NCI-H446 (cell line): ENCODE data around the gene ERBB3.
"Not testable (repeated sequence)": the region's sequence is repeated elsewhere in the genome, so short reads cannot be mapped to it uniquely, and the experiment has no call there.

Source experiments
- DNase-seq, 2 experiments: peaks; one replicate each; lab custom pipeline; 2025; lab: John Stamatoyannopoulos, UW

Gene ERBB3

GRCh38 chr12:56116267-56117081, 36.5 kb downstream of the ERBB3 start, which contains the start of gene RPL41:
TSS of gene RPL41 (plus strand) at chr12:56116633.
- peak; percentile 96 for DNase-seq

- not testable (repeated sequence) for DNase-seq
Measured at GRCh38 chr12:56117082-56117706, 37.2 kb downstream of the ERBB3 start.

DNA sequence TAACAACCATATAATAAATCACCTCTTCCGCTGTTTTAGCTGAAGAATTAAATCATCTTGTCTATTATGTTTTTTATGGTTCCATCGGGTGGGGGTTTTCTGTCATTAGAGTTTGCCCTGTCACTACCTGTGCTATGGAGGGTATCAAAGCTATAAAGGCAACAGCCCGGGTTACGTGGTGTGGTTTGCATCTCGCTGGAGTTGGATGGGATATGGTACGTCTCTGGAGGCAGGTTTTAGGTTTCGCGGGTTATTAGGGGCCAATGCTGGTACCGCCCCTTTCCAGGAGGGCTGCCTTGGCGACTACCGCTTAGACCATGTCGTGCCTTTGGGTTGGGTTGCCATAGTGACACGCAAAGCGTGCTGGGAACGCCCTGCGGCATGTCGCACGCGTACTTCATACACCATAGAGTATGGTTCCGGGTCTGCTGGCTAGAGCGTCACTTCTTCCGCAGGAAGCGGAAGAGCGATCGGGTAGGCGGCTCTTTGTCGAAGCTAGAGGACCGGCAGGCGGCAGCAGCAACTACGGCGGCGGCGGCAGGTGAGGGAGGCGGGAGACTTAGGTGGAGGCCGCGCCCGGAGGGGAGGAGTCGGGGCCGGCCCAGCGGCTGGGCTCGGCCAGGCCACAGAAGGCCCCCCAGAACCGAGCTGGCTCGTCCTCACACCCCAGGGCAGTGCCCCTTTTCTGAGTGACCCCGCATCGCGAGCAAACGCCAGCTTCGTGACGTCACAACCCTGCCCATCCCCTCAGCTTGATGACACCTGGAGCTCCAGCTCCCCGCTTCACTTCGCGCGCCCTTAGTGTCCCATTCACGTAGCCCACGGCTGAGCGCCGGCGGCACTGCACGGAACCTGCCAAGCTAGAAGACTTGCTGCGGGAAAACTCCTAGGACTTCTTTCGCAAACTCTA, 38.1 kb downstream of the ERBB3 start, which contains the start of gene ZC3H10:
ZC3H10 (plus strand) TSS at position 489 of the 910 bp plus-strand sequence. CDS start 2,297 bp downstream, outside the sequence.
- DNase-seq: peak; percentile 96 to 99

DNA sequence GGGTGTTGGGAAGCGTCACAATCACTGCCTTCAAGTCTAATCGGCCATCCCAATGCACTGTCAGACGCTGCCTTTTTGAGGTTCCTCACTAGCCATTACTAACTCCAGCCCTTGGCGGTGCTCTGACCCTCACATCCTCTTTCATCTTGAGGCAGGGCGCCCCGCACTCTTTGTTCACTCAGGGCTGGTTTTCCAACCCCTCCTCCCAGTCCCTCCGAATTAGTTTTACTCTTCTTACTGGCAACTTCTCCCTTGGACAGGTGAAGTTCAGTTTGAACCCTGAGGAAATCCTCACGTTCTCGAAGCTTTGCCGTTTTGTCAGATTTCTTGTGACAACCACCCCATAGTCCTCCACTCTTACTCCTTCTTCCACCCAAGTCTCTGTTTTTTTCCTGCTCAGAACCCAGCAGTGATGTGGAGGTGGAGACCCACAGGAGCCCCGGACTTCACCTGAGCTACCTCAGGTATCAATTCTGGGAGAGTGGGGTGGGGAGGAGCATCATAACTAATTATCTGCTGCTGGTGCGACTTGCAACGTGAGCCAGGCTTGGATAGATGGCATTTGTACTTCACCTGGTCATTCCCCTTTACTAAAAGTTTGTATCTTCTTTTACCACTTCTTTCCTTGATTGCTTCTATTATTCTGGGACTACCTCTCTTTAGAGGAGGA, 38.9 kb downstream of the ERBB3 start:
- DNase-seq: no peak

DNA sequence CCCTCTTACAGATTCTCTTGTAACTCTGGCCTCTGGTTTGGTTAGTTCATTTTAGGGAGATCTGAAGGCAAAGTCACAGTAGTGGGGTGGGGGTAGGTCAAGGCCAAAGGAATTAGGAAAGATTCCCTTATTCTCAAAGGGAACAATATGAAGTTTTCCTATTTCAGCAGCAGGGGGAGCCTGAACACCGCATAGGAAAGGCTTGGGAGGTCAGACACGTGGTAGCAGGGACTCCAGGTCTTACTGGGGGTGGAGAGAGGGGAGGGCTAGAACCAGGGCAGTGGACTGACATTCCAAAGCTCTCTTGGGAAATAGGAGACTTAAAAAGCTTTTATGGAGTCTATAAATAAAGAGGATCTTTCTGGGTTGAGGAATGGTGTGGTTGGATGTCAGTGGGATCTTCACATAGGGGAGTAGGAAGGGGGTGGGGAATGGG, 39.4 kb downstream of the ERBB3 start:
- DNase-seq: peak; percentile 83 to 88

DNA sequence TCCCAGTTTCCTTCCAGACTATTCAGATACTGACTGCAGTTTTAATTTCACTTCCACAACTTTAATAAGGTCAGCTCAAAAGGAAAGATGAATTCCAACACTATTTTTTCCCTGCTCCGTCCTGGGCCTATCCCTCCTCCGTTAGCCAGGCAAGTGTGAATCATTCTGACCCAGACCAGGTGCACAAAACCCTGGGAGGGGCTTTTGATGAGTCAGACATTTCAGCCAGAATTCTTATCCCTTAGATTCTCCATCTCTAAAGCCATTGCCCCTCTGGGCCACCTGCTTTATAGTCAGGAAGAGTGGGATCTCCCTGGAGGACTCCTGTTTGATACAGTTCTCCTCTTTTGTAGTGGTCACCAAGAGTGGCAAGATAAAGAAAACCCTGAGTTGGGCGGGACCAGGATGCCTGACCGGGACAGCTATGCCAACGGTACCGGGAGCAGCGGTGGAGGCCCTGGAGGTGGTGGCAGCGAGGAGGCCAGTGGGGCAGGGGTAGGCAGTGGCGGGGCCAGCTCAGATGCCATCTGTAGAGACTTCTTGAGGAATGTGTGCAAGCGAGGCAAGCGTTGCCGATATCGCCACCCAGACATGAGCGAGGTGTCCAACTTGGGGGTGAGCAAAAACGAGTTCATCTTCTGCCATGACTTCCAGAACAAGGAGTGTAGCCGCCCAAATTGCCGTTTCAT, 40.3 kb downstream of the ERBB3 start:
- DNase-seq: no peak

DNA sequence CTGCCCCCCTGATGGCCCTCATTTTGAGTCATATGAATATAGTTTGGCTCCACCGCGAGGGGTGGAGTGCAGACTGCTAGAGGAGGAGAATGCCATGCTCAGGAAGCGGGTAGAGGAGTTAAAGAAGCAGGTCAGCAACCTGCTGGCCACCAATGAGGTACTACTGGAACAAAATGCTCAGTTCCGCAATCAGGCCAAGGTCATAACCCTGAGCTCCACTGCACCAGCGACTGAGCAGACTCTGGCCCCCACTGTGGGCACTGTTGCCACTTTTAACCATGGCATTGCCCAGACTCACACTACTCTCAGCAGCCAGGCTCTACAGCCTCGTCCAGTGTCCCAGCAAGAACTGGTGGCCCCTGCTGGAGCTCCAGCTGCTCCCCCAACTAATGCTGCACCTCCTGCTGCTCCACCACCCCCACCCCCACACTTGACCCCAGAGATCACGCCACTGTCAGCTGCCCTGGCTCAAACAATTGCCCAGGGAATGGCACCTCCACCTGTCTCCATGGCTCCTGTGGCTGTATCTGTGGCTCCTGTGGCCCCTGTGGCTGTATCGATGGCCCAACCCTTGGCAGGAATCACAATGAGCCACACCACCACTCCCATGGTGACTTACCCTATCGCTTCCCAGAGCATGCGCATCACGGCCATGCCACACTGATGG, 41.4 kb downstream of the ERBB3 start:
- DNase-seq: no peak

DNA sequence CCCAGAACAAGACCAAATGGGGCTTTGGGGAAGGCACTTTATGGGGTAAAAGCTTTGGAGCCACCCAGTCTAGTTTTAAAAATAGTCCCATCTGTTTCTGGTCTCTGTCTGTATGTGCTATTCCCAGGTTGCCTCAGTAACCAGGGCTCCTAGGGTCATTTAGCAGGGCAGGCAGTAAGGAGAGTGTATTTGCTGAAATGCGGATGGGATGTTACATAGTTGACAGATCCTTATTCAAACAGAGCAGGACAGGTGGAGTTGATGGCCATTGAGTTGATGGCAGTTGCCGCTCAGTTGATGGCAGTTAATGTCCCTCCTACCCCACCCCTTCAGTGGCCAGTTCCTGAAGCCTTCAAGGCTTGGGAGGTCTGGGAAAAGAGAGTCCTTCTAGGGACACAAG, 42.7 kb downstream of the ERBB3 start:
- no peak for DNase-seq

DNA sequence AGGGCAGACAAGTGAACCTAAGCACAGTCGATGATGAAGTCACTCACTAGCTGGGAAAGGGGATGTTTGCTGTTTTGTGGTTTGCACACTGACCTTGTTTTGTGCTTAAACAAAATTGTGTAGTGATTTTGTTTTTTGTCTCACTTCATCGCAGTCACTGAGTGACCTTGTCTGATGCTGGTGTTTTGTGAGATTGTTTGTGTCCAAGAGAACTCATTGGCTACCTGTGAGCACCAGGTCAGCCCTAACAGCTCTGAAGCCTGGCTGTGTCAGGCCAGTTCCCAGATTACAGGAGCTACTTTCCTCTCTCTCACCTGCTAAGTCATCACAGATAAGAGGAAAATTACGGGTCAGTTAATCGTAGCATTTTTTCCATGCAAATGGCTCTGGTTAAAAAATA, 44.2 kb downstream of the ERBB3 start:
- DNase-seq: no peak

DNA sequence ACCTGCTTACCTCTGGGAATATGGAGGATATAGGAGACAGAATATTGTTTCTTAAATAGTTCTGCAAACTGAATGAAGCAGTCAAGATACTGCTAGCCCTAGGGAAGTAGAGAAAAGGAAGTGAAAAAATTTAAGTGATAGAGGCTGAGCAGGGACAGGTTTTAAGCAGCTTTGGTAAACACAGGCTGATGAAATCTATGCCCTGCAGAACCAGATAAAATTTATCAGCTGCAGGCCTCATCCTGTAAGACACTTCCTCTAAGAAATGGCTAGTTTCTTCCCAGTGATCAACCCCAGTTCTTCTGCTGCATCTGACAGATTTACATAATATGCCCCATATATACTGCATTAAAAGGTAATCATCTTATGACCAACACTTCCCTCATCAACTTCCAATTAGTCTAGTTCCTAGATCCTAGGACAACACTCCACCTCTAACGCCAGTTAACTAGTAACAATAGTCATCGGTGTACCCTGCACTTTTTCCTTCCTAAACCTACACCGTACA, 46.8 kb downstream of the ERBB3 start:
- no peak for DNase-seq

- no peak for DNase-seq
Measured at GRCh38 chr12:56127485-56127887, 47.5 kb downstream of the ERBB3 start.

DNA sequence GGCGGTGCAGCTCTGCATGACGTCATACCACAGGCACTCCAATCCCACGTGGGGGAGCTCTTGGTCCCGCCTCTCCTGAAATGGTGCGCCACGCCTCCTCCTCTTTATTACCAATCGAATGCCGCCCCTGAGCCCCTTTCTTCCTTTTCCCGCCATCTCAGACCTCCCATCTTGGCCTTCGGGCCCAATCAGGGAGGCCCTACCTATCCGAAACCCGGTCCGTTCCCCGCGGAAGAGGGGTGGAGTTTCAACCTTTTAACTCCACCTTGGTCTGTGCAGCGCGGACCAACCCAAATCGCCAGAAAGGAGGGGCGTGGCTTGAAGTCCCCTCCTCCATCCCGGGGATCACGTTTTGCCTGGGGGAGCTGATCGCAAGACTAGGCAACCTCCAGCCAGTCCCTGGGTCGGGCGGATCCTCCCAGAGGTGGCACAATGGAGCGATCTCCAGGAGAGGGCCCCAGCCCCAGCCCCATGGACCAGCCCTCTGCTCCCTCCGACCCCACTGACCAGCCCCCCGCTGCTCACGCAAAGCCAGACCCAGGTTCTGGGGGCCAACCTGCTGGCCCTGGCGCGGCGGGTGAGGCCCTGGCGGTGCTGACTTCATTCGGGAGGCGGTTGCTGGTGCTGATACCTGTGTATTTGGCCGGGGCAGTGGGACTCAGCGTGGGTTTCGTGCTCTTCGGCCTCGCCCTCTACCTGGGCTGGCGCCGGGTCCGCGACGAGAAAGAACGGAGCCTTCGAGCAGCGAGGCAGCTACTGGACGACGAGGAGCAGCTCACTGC, 48.1 kb downstream of the ERBB3 start, which contains the start of gene ESYT1:
ESYT1 (plus strand) TSS at position 380 of the 782 bp plus-strand sequence; CDS start at position 433, 53 bp downstream.
- peak; percentile 99 for DNase-seq

GRCh38 chr12:56128670-56129205, 48.8 kb downstream of the ERBB3 start:
- no peak for DNase-seq

- DNase-seq: no peak
Measured at GRCh38 chr12:56129206-56129941, 49.4 kb downstream of the ERBB3 start.

- DNase-seq: no peak
Measured at GRCh38 chr12:56129942-56130495, 50.1 kb downstream of the ERBB3 start.

DNA sequence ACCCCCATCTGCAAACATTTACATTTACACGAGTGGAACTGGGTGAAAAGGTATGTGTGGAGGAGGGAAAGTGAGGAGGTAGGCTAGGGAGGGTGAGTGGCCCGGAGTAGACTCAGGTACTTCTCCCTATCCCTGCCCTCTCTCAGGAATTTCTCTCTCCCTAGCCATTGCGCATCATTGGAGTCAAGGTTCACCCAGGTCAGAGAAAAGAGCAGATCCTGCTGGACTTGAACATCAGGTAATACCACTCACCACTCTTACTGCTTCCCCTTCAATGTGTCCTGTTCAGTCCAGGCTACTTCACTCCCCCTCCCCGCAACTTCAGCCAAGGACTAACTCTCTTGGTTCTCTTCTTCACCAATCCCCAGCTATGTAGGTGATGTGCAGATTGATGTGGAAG, 50.9 kb downstream of the ERBB3 start:
- DNase-seq: no peak

DNA sequence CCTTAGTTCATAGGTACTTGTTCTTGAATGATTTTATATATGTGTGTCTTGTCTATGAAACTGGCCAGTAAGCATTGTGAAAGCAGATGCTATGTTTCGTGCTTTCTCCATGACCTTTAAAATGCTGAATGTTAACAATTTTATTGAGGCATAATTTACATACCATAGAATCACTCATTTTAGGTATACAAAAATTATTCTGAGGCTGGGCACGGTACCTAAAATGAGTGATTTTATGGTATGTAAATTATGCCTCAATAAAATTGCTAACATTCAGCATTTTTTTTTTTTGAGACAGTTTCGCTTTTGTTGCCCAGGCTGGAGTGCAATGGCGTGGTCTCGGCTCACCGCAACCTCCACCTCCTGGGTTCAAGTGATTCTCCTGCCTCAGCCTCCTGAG, 54.9 kb downstream of the ERBB3 start:
- DNase-seq: no peak
